HEK293T (cell line): ENCODE results near the gene CILP2.

ENCODE experiments used
- ARNT ChIP-seq: fragments of 450-650 bp; IDR thresholded peaks from 2 replicates; pipeline ENCODE4 v1.6.1; 2017; ENCODE audit warnings: mild to moderate bottlenecking
- BHLHE40 ChIP-seq: fragments of 450-650 bp; IDR thresholded peaks from 2 replicates; pipeline ENCODE4 v1.6.1; 2016; ENCODE audit warnings: mild to moderate bottlenecking, moderate library complexity, borderline replicate concordance
- CTBP1 ChIP-seq: fragments of 450-650 bp; IDR thresholded peaks from 2 replicates; pipeline ENCODE4 v1.6.1; 2016; ENCODE audit warnings: borderline replicate concordance
- ELF4 ChIP-seq: fragments of 450-650 bp; IDR thresholded peaks from 2 replicates; pipeline ENCODE4 v1.6.1; 2017; ENCODE audit warnings: antibody characterized with exemption
- FOXA1 ChIP-seq: fragments of 450-650 bp; IDR thresholded peaks from 2 replicates; pipeline ENCODE4 v1.6.1; 2016; ENCODE audit warnings: mild to moderate bottlenecking
- FOXK2 ChIP-seq: fragments of 450-650 bp; IDR thresholded peaks from 2 replicates; pipeline ENCODE4 v1.6.1; 2016; ENCODE audit warnings: mild to moderate bottlenecking
- FOXM1 ChIP-seq: fragments of 450-650 bp; IDR thresholded peaks from 2 replicates; pipeline ENCODE4 v1.6.1; 2017; ENCODE audit warnings: mild to moderate bottlenecking, borderline replicate concordance
- HDGF ChIP-seq: fragments of 450-650 bp; IDR thresholded peaks from 2 replicates; pipeline ENCODE4 v1.6.1; 2017; ENCODE audit warnings: antibody characterized with exemption, borderline replicate concordance
- L3MBTL2 ChIP-seq: fragments of 450-650 bp; conservative IDR thresholded peaks from 2 replicates; pipeline ENCODE4 v1.6.1; 2016; ENCODE audit warnings: mild to moderate bottlenecking
- LEF1 ChIP-seq: fragments of 450-650 bp; IDR thresholded peaks from 2 replicates; pipeline ENCODE4 v1.6.1; 2017; ENCODE audit warnings: mild to moderate bottlenecking, borderline replicate concordance
- NFRKB ChIP-seq: fragments of 450-650 bp; IDR thresholded peaks from 2 replicates; pipeline ENCODE4 v1.6.1; 2016; ENCODE audit warnings: mild to moderate bottlenecking, moderate library complexity
- SP1 ChIP-seq: fragments of 450-650 bp; IDR thresholded peaks from 2 replicates; pipeline ENCODE4 v1.6.1; 2017
- SUZ12 ChIP-seq: fragments of 450-650 bp; IDR thresholded peaks from 2 replicates; pipeline ENCODE4 v1.6.1; 2016; ENCODE audit warnings: mild to moderate bottlenecking
- TARDBP ChIP-seq: fragments of 450-650 bp; IDR thresholded peaks from 2 replicates; pipeline ENCODE4 v1.6.1; 2016

DNA sequence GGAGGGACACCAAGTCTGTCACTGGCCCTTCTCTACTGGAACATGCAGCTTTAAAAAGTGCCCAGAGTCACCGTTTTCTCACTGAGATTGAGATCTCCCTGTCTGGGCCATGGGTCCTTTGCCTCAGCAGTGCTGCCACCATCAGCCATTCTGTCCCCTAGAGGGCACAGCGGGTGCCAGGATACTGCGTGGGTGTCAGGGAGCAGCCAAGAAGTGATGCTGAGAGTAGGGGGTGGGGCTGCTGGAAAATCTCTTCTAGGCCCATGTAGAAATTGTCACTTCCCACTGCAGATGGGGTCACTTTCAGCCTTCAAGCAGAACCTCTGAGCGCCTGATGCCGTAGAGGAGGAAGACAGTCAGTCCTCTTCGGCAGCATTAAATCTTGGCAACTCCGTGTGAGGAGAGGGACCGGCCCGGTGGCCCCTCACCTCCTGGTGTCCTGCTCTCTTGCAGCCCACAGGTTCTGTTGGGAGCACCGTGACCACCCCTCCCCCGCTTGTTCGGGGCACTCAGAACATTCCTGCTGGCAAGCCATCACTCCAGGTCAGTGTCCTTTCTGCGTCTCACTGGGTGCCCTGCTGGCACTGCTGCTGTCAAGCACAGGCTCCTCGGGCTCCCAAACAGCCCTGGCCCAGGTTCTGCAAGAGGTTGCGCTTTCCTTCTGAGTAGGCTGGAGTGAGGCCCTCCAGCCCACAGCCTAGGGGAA lies 44.1 kb upstream of the CILP2 start:
- no peak for TF ChIP-seq SP1
- TF ChIP-seq TARDBP: no peak
- TF ChIP-seq ARNT: no peak
- no peak for TF ChIP-seq FOXM1
- no peak for TF ChIP-seq L3MBTL2
- TF ChIP-seq NFRKB: no peak
- no peak for TF ChIP-seq BHLHE40
- no peak for TF ChIP-seq FOXA1
- TF ChIP-seq ELF4: no peak
- TF ChIP-seq HDGF: no peak
- TF ChIP-seq FOXK2: no peak
- TF ChIP-seq SUZ12: no peak
- no peak for TF ChIP-seq CTBP1
- TF ChIP-seq LEF1: no peak
